GM10266 (cell line): ENCODE data around the gene TP53I11.

ENCODE experiments used
- DNase-seq: peaks from one replicate; pipeline ENCODE4 v3.0.0; 2012; ENCODE audit errors: extremely low spot score
- TF ChIP-seq, protein P1 (sequence below): IDR thresholded peaks from 2 replicates; pipeline ENCODE4 v1.5.1; 2012; ENCODE audit warnings: mild to moderate bottlenecking, low read depth; ENCODE audit not compliant: control insufficient read depth, insufficient read depth; ENCODE audit errors: missing control alignments

The TP53I11 gene

GRCh38 chr11:44883277-44883676 is 67.4 kb downstream of the TP53I11 start:
- TF ChIP-seq, protein P1, sequence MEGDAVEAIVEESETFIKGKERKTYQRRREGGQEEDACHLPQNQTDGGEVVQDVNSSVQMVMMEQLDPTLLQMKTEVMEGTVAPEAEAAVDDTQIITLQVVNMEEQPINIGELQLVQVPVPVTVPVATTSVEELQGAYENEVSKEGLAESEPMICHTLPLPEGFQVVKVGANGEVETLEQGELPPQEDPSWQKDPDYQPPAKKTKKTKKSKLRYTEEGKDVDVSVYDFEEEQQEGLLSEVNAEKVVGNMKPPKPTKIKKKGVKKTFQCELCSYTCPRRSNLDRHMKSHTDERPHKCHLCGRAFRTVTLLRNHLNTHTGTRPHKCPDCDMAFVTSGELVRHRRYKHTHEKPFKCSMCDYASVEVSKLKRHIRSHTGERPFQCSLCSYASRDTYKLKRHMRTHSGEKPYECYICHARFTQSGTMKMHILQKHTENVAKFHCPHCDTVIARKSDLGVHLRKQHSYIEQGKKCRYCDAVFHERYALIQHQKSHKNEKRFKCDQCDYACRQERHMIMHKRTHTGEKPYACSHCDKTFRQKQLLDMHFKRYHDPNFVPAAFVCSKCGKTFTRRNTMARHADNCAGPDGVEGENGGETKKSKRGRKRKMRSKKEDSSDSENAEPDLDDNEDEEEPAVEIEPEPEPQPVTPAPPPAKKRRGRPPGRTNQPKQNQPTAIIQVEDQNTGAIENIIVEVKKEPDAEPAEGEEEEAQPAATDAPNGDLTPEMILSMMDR, result no peak
- no peak for DNase-seq
